GM19452 (cell line): ENCODE data around the gene KRTAP1-3.
"Not testable (repeated sequence)": the region's sequence is repeated elsewhere in the genome, so short reads cannot be mapped to it uniquely, and the experiment has no call there.

Experiments used
- ATAC-seq: cut with Tn5 transposase; IDR thresholded peaks from one replicate; pipeline ENCODE4 v1.9.1; 2021; ENCODE audit not compliant: unreplicated experiment

The KRTAP1-3 gene

GRCh38 chr17:41012326-41013120 is 22.2 kb downstream of the KRTAP1-3 start:
- no peak for ATAC-seq

GRCh38 chr17:41010441-41010840 is 24.2 kb downstream of the KRTAP1-3 start:
- no peak for ATAC-seq

GRCh38 chr17:41009936-41010335 is 24.7 kb downstream of the KRTAP1-3 start:
- ATAC-seq, result no peak

GRCh38 chr17:41009301-41009760 is 25.3 kb downstream of the KRTAP1-3 start:
- ATAC-seq, result no peak

GRCh38 chr17:41008811-41009210 is 25.9 kb downstream of the KRTAP1-3 start, which contains the start of gene KRTAP3-1:
Gene KRTAP3-1 (minus strand): TSS chr17:41009128. CDS start chr17:41009074, 54 bp downstream.
- no peak for ATAC-seq

GRCh38 chr17:41004397-41004796 is 30.3 kb downstream of the KRTAP1-3 start:
- ATAC-seq, result no peak

GRCh38 chr17:41003926-41004325 is 30.7 kb downstream of the KRTAP1-3 start:
- ATAC-seq, result no peak

GRCh38 chr17:41002814-41003213 is 31.9 kb downstream of the KRTAP1-3 start:
- no peak for ATAC-seq

GRCh38 chr17:41001795-41002194 is 32.9 kb downstream of the KRTAP1-3 start:
- ATAC-seq, result no peak

- ATAC-seq, result not testable (repeated sequence)
Measured at GRCh38 chr17:40999563-40999962, 35.1 kb downstream of the KRTAP1-3 start, which contains the start of gene KRTAP3-2. Gene KRTAP3-2 (minus strand): TSS chr17:40999906. CDS start chr17:40999853, 53 bp downstream.

- no peak for ATAC-seq
Measured at GRCh38 chr17:40997361-40997760, 37.3 kb downstream of the KRTAP1-3 start.

GRCh38 chr17:40996829-40997228 is 37.8 kb downstream of the KRTAP1-3 start:
- no peak for ATAC-seq

GRCh38 chr17:40995116-40995515 is 39.6 kb downstream of the KRTAP1-3 start:
- no peak for ATAC-seq

GRCh38 chr17:40993839-40994238 is 40.8 kb downstream of the KRTAP1-3 start, which contains the start of gene KRTAP3-3:
Gene KRTAP3-3 (minus strand): TSS chr17:40994164. CDS start chr17:40994097, 67 bp downstream.
- no peak for ATAC-seq

GRCh38 chr17:40993084-40993483 is 41.6 kb downstream of the KRTAP1-3 start:
- no peak for ATAC-seq

- ATAC-seq, result no peak
Measured at GRCh38 chr17:40992666-40993065, 42.0 kb downstream of the KRTAP1-3 start.

GRCh38 chr17:40986920-40987319 is 47.8 kb downstream of the KRTAP1-3 start:
- no peak for ATAC-seq

- ATAC-seq, result no peak
Measured at GRCh38 chr17:40984226-40984625, 50.4 kb downstream of the KRTAP1-3 start, which contains the start of gene KRT40. Gene KRT40 (minus strand): TSS chr17:40984326. CDS start chr17:40984273, 53 bp downstream.
